ENCODE measurements around the gene CFAP57. TPM values are rescaled to one million over a fixed set of nuclear protein-coding genes. Genes with fewer than 3 reads are reported as not detected.

The CFAP57 gene
- total and polyA plus RNA-seq, 12 donors = 0.09 to 0.35 (median 0.16) TPM; not detected in 5

GRCh38 chr1:43217747-43218146, 45.6 kb downstream of the CFAP57 start:
- TF ChIP-seq CTCF (IDR thresholded peaks at IDR 0.05) = no peak
- intact Hi-C loops (cut with DNase I) = no loop called here

GRCh38 chr1:43220905-43221778, 49.0 kb downstream of the CFAP57 start:
- ATAC-seq (peak in 1 of 8 donors; percentile 34), DNase-seq (no peak)
- Histone ChIP-seq H3K27me3 (no peaks in the 10 kb centered on the region), H3K36me3 (no peaks in the 10 kb centered on the region), H3K4me3 (no peak overlapping the region), H3K27ac (no peak overlapping the region), H3K9me3 (no peaks in the 10 kb centered on the region), H3K4me1 (peaks cover 0 to 6% (median 0%) of the 10 kb centered on the region in 9 donors)
- 70 to 75% methylated on average over 7 of the region's 7 CpGs for WGBS, 2 donors
- TF ChIP-seq CTCF (IDR thresholded peaks at IDR 0.05) = no peak
- intact Hi-C loops (cut with DNase I) = loop anchor here in 2 of 10 donors (10.0 kb wide), 2 partner anchors 394 to 444 kb away; no protein-coding TSS in a partner anchor

More at GRCh38 chr1:43217747-43218146, 45.6 kb downstream of the CFAP57 start:
- no peaks in the 10 kb centered on the region for H3K9me3 ChIP-seq
- no peak for ATAC-seq
- H3K4me1 ChIP-seq = peaks cover 0 to 2% (median 0%) of the 10 kb centered on the region in 9 donors
- H3K4me3 ChIP-seq = no peak overlapping the region
- no peak for DNase-seq
- H3K36me3 ChIP-seq = no peaks in the 10 kb centered on the region
- H3K27me3 ChIP-seq = no peaks in the 10 kb centered on the region
- no peak overlapping the region for H3K27ac ChIP-seq
- WGBS, 2 donors = 86 to 87% methylated on average over 10 of the region's 10 CpGs

- 97 to 100% methylated on average over 1 of the region's 1 CpG for WGBS, 2 donors
- TF ChIP-seq CTCF (IDR thresholded peaks at IDR 0.05) = no peak
- Histone ChIP-seq H3K27ac (no peak overlapping the region), H3K4me3 (no peak overlapping the region), H3K4me1 (peaks cover 0 to 6% (median 0%) of the 10 kb centered on the region in 9 donors), H3K27me3 (no peaks in the 10 kb centered on the region), H3K9me3 (no peaks in the 10 kb centered on the region), H3K36me3 (no peaks in the 10 kb centered on the region)
- intact Hi-C loops (cut with DNase I) = loop anchor here in 2 of 10 donors (10.0 kb wide), 2 partner anchors 393 to 443 kb away; no protein-coding TSS in a partner anchor
- ATAC-seq (no peak), DNase-seq (no peak)
These were observed 49.7 kb downstream of the CFAP57 start for GRCh38 chr1:43221797-43222196.

GRCh38 chr1:43222879-43223278, 50.7 kb downstream of the CFAP57 start:
- Histone ChIP-seq H3K36me3 (no peaks in the 10 kb centered on the region), H3K4me1 (peaks cover 0 to 9% (median 2%) of the 10 kb centered on the region in 9 donors), H3K27me3 (no peaks in the 10 kb centered on the region), H3K27ac (no peak overlapping the region), H3K4me3 (no peak overlapping the region), H3K9me3 (no peaks in the 10 kb centered on the region)
- DNase-seq = no peak
- no peak for ATAC-seq
- TF ChIP-seq CTCF (IDR thresholded peaks at IDR 0.05) = no peak
- intact Hi-C loops (cut with DNase I) = loop anchor here in 2 of 10 donors (10.0 kb wide), 2 partner anchors 392 to 442 kb away; no protein-coding TSS in a partner anchor
- WGBS, 2 donors = 80 to 89% methylated on average over 9 of the region's 9 CpGs
